ENCODE measurements around the gene SLC23A1.
"Not testable (repeated sequence)": the region's sequence is repeated elsewhere in the genome, so short reads cannot be mapped to it uniquely, and the experiment has no call there.

SLC23A1 gene

GRCh38 chr5:139388198-139388821 lies 5.2 kb upstream of the SLC23A1 start:
- DNase-seq, result no peak

- DNase-seq, result no peak
Observed at GRCh38 chr5:139387611-139388197, 4.6 kb upstream of the SLC23A1 start.

GRCh38 chr5:139386956-139387355 lies 3.9 kb upstream of the SLC23A1 start:
- DNase-seq, result not testable (repeated sequence)

- no peak for DNase-seq
Observed at GRCh38 chr5:139386050-139386438, 2.9 kb upstream of the SLC23A1 start.

GRCh38 chr5:139385061-139386049 lies 2.3 kb upstream of the SLC23A1 start:
- no peak for DNase-seq

- no peak for DNase-seq
Observed at GRCh38 chr5:139384591-139385051, 1.5 kb upstream of the SLC23A1 start.

GRCh38 chr5:139383993-139384590 lies 995 bp upstream of the SLC23A1 start:
- no peak for DNase-seq

- DNase-seq, result no peak
Observed at GRCh38 chr5:139382807-139383206, 290 bp downstream of the SLC23A1 start.

GRCh38 chr5:139381837-139382761 lies 998 bp downstream of the SLC23A1 start:
- DNase-seq, result no peak

GRCh38 chr5:139379626-139380449 lies 3.3 kb downstream of the SLC23A1 start:
- DNase-seq, result no peak

- DNase-seq, result no peak
Observed at GRCh38 chr5:139378941-139379361, 4.1 kb downstream of the SLC23A1 start.

- DNase-seq, result no peak
Observed at GRCh38 chr5:139378101-139378825, 4.8 kb downstream of the SLC23A1 start.

GRCh38 chr5:139377226-139377625 lies 5.9 kb downstream of the SLC23A1 start:
- no peak for DNase-seq

GRCh38 chr5:139376364-139376763 lies 6.7 kb downstream of the SLC23A1 start:
- no peak for DNase-seq

- DNase-seq, result no peak
Observed at GRCh38 chr5:139374909-139375308, 8.2 kb downstream of the SLC23A1 start.

GRCh38 chr5:139371482-139372435 lies 11.3 kb downstream of the SLC23A1 start:
- DNase-seq, result no peak

- no peak for DNase-seq
Observed at GRCh38 chr5:139369181-139369580, 13.9 kb downstream of the SLC23A1 start.

GRCh38 chr5:139368613-139369012 lies 14.5 kb downstream of the SLC23A1 start:
- no peak for DNase-seq

- no peak for DNase-seq
Observed at GRCh38 chr5:139364466-139364865, 18.6 kb downstream of the SLC23A1 start.
